ENCODE results near the gene JAM2.
"Not testable (repeated sequence)": the region's sequence is repeated elsewhere in the genome, so short reads cannot be mapped to it uniquely, and the experiment has no call there.

The JAM2 gene

DNA sequence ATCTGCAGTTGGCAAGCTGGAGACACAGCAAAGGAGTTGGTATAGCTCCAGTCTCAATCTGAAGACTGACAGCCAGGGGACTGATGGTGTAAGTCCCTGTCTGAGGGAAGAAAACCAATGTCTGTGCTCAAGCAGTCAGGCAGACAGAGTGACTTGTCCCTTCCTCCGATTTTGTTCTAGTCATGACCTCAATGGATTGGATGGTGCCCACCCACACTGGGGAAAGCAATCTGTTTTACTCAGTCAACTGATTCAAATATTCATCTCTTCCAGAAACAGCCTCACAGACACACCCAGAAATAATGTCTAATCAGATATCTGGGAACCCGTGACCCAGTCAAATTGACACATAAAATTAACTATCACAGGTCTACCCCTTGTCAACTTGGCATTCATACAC lies 19.9 kb upstream of the JAM2 start:
- no peak overlapping the region for H3K27ac ChIP-seq
- TF ChIP-seq, protein P1, sequence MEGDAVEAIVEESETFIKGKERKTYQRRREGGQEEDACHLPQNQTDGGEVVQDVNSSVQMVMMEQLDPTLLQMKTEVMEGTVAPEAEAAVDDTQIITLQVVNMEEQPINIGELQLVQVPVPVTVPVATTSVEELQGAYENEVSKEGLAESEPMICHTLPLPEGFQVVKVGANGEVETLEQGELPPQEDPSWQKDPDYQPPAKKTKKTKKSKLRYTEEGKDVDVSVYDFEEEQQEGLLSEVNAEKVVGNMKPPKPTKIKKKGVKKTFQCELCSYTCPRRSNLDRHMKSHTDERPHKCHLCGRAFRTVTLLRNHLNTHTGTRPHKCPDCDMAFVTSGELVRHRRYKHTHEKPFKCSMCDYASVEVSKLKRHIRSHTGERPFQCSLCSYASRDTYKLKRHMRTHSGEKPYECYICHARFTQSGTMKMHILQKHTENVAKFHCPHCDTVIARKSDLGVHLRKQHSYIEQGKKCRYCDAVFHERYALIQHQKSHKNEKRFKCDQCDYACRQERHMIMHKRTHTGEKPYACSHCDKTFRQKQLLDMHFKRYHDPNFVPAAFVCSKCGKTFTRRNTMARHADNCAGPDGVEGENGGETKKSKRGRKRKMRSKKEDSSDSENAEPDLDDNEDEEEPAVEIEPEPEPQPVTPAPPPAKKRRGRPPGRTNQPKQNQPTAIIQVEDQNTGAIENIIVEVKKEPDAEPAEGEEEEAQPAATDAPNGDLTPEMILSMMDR (conservative IDR thresholded peaks at IDR 0.05) = no peak

DNA sequence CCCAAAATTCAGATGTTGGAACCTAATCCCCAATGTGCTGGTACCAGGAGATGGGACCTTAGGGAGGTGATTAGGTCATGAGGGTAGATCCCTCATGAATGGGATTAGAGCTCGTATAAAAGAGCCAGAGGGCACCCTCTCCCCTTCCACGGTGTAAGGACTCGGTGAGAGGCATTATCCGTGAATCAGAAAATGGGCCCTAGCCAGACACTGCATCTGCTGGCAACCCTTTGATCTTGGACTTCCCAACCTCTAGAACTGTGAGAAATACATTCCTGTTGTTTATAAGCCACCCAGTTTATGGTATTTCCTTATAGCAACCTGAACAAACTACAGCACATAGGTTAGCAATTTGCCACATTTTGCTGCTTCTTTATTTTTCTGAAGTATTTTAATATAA lies 14.5 kb upstream of the JAM2 start:
- TF ChIP-seq, protein P1 (conservative IDR thresholded peaks at IDR 0.05) = no peak
- H3K27ac ChIP-seq = no peak overlapping the region

DNA sequence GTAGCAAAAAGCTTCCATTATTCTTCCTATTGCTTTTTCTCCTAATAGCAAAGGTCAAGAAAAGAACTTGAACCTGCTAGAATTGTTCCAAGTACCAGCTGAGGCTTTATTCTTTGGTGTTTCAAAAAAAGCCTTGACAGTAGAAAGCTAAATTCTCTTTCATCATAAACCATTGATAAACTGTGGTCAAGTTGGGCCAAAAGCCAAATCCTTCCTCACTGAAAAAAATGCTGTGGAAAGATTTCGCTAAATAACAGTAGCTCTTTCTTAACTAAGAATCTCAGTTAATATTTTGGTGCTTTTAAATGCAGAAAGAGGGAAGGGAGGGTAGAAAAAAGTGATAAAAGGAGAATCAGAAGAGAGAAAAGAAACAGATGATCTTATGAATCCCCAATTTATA lies 14.0 kb upstream of the JAM2 start:
- TF ChIP-seq, protein P1 (conservative IDR thresholded peaks at IDR 0.05) = no peak
- no peak overlapping the region for H3K27ac ChIP-seq

DNA sequence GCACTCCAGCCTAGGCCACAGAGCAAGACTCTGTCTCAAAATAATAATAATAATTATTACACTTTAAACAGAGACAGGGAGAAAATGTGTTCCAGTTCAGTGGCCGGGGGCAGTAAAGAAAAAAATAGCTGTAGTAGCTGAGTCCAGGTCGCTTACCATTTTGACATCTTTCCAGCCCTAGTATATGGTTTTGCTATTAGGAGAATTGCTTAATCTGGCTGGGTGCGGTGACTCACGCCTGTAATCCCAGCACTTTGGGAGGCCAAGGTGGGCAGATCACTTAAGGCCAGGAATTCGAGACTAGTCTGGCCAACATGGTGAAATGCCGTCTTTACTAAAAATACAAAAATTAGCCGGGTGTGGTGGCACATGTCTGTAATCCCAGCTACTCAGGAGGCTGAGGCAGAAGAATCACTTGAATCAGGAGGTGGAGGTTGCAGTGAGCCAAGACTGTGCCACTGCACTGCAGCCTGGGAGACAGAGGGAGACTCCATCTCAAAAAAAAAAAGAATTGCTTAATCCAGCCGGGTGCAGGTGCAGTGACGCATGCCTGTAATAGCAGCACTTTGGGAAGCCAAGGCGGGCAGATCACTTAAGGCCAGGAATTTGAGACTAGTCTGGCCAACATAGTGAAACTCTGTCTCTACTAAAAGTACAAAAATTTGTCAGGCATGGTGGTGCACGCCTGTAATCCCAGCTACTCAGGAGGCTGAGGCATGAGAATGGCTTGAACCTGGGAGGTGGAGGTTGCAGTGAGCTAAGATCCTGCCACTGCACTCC lies 13.1 kb upstream of the JAM2 start:
- not testable (repeated sequence) for H3K27ac ChIP-seq

DNA sequence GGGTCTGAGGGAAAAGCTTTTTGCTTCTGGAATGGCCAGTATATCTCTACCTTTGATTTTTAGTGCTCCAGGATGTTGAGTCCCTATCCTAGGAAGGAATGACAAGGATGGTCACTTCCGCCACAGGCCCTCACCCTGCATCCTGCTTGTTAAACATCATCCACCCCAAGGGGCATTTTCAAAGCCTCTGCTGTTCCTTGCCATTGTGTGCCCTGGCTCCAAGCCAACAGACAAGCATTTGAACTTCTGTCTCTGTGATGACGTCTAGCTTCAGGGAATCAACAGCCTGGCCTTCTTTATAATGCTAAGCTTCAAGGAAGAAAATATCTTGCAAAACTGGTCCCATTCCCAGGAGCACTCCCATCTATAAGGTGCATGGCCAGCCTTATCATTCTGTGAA lies 12.3 kb upstream of the JAM2 start:
- TF ChIP-seq, protein P1 (conservative IDR thresholded peaks at IDR 0.05) = no peak
- H3K27ac ChIP-seq = no peak overlapping the region

DNA sequence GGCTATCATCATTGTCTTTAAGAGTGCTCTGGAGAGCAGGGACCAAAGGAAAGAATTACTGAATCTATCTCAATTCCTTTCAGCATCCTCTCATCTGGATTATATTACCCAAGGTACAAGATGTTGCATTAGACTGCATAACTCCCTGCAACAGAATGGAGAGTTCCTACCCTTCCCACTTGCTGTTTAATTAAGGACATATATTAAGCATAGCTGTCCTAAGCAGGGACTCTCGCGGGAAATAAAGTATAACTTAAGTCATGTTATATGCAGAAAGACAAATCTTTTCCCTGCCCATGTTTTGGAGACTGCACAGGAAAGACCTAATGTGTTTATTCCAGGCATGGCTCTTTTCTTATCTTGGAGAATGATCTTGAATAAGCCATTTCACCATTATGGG lies 6.8 kb upstream of the JAM2 start:
- TF ChIP-seq, protein P1 (conservative IDR thresholded peaks at IDR 0.05) = no peak
- H3K27ac ChIP-seq = no peak overlapping the region

DNA sequence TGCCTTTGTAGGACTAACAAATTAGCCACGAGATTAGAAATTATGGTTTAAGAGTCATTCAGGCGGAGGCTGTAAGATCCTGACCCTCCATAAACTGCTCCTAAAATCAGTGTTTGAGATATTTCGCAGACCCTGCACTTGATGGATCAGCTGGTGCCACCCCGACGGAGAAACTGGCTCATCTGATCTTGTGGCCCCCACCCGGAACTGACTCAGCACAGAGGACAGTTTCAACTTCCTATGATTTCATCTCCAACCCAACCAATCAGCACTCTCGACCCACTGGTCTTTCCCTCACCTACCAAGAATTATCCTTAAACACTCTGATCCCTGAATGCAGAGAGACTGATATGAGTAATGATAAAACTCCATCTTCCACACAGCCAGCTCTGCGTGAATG lies 3.7 kb upstream of the JAM2 start:
- no peak overlapping the region for H3K27ac ChIP-seq
- TF ChIP-seq, protein P1 (conservative IDR thresholded peaks at IDR 0.05) = no peak

DNA sequence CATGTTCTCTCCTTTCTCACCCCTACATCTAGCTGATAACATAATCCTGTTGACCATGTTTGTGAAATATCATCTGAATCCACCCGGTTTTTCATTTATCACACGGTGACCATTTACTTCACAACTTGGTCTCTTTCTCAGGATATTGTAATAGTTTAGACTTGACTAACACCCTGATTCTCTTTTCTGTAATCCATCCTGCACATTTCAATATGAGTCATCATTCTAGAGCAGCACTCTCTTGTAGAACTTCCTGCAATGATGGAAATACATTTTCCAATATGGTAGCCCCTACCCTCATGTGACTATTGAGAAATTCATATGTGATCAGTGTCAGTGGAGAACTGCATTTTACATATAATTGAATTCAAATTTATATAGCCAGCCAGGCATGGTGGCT lies 2.3 kb upstream of the JAM2 start:
- TF ChIP-seq, protein P1 (conservative IDR thresholded peaks at IDR 0.05) = no peak
- no peak overlapping the region for H3K27ac ChIP-seq
